Measurements from ENCODE around the gene KAZN.

The KAZN gene

GRCh38 chr1:14923727-14924452 is 325.4 kb downstream of the KAZN start:
- DNase-seq: peak; percentile 17

- DNase-seq: no peak
These were observed 326.2 kb downstream of the KAZN start for GRCh38 chr1:14924455-14925331.

DNA sequence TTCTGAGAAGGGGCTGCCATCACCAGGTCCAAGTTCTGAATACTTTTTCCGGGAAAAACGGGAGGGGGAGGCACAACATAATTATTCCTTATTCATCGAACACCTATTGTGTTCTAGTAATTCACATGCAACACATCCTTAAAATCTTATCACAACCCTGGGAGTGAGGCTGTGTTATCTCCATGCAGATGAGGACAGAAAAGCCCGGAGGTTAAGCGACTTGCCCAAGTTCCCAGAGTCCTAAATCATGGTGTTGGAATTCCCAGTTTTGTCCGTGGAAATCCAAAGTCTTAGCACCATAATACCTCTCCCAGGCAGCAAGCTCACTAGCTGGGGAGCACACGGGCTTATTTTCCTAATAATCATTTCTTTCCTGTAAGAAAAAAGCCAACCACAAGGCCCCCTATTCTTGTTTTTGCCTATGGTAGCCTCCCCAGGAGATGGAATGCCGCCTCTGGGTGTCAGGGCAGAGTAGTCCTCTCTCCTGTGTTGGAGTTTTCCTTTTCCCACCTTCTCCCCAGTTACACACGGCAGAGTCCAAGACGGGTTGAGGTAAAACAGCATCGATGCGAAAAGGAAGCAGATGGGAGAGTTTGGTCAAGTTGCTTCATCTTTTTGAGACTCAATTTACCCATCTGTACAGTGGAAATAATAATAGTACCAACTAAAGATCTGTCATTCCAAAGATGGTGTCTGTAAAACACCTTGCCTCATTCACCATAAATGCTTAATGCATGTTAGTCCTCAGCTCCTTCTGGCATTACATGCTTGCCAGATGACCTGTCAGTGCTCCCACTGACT is 327.1 kb downstream of the KAZN start:
- no peak for DNase-seq

GRCh38 chr1:14926229-14926628 is 327.7 kb downstream of the KAZN start:
- DNase-seq: no peak

GRCh38 chr1:14926818-14927575 is 328.5 kb downstream of the KAZN start:
- no peak for DNase-seq

DNA sequence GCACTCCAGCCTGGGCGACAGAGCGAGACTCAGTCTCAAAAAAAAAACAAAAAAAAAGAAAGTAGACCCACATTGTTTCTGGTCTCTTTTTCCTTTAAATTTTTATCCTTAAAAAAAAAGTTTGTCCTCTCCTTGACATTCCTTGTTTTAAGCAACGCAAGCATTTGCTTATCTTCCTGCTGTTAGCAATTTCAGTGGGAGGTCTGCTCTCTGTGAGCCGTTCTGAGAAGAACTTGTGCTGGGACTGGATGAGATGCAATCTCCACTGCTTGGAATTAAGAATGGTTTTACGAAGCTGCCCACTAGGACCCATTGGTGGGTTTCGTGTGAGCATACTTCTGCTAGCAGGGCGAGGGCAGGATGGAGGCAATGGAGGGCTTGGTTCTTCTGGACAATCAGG is 329.9 kb downstream of the KAZN start:
- DNase-seq: no peak

DNA sequence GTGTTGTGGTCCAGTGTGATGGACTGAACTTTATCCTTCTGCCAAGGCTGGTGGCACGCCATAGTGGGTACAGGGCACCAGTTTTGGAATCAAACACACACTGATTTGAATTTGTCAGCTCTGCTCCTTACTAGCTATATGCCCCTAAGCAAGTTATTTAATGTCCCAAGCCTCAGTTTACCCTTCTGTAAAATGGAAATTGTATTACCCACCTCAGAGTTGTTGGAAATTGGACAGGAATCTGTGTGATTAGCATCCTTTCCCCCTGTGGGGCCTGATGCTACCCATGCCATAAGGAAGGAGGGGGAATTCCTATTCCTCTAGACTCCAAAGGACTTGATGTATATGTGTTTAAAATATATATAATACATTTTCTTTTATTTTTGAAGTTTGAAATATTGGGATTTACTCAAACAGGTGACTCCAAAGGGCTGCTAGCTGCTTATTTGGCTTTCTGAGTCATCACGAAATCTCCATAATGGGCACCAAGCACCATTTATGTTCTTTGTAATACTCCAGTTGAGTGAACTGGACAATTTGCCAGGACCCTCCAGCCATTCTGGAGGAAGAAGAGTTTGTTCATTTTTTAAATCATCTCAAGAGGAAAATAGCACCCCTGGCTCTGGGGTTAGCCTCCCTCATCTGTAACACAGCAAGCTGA is 330.5 kb downstream of the KAZN start:
- DNase-seq: no peak

GRCh38 chr1:14929547-14930246 is 331.2 kb downstream of the KAZN start:
- DNase-seq: no peak

GRCh38 chr1:14930247-14930965 is 331.9 kb downstream of the KAZN start:
- no peak for DNase-seq

DNA sequence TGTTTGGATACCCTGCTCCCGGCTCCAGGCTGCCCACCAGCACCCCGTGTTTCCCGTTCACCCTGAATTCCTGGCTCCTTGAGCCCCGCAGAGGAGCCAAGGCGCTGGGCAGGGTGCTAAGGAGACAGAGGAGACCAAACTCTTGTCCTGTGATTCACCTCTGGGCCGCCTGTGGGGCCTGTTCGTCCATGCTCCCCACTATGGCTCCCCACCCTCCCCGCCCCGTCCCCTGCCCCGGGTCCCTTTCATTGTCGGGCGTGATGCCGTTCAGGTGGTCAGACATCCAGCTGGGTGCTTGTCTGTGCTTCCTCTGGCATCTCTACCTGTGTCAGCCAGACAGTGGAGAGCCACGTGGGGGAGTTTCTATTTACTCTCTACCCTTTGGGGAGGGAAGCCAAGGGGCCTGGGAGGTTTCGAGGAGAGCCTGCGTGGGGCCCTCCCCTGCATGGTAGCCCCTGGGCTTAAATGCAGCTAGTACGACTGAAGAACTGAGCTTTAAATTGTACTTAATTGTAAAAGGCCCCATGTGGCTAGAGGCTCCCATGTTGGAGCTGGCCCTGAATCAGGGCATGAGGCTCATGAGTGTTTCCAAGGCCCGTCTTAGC is 333.7 kb downstream of the KAZN start:
- no peak for DNase-seq

- DNase-seq: no peak
These were observed 336.4 kb downstream of the KAZN start for GRCh38 chr1:14934867-14935266.

DNA sequence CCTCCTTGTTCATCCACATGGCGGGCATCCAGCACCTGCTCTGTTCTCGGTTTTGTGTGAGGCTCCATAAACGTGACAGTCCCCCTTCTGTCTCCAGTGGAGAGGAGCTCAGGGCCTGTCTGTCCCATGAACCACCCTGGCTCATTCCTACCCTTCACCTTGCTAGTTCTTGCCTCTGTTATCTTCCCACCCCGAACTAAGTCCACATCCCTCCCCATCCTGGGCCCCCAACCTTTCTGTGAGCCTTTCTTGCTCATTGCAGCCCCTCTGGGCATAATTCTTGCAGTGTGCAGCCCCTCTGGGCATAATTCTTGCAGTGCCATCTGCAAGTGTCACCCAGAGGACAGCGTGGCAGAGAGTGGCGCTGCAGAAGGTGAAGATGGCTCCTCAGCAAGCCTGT is 338.3 kb downstream of the KAZN start:
- DNase-seq: no peak

DNA sequence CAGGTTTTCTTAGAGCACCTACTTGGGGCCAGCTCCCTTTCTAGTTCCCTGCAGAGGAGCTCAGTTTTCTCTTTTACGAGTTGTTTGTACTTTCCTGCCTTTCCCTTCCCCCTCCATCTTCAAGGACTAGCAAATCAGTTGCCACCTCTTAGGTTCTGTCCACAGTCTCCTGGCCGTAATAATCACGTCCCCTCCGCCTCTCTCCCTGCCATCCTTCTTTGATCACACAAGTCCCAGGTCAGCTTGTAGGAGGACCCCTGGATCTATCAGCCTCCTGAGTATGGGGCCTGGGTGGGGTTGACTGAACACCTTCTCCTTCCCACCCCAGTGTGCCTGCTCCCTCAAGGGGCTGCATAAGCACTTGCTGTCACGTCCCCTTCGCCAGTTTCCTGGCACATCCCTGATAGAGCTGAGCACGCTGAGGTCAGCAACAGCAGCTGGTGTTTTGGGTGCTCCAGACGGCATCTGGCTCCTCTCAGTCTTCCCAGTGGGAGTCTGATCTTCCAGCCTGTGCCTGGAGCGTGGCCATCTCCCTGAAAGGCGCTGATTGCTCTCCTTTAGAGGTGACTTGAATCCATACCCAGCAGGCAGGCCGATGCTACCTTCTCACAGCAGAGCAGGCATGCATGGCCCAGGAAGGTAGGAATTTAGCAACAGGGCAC is 338.9 kb downstream of the KAZN start:
- no peak for DNase-seq

DNA sequence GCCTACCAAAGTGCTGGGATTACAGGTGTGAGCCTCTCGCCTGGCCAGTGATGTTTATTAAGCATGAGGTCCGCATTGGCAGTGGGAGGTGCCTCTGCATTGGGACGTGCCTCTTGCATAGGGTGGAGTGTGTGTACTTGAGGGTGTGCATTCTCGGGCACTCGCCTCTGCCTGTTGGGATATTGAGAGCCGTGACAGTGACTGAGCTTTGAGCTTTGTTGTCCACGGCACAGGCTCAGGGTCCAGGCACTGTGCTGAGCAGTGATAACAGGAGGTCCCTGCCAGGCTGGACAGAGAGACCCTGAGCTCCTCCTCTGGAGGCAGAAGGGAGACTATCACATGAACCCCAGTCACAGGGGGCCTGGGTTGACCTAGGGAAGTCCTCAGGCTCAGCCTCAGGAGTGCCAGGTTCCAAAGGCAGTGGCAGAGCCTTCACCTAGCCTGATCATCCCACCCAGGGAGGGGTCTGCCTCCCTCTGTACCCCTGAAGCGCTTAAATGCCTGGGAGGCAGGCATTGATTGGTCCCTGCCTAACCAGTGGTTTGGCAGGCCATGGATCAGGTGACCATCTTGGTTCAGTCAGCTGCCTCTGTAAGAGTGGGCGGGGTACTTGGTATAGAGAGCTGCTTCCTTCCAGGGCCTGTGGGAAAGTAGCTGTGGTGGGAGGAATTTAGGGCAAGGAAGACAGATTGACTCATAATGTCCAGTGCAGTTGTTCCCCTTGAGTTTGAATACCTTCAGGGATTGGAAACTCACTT is 341.2 kb downstream of the KAZN start:
- DNase-seq: no peak

DNA sequence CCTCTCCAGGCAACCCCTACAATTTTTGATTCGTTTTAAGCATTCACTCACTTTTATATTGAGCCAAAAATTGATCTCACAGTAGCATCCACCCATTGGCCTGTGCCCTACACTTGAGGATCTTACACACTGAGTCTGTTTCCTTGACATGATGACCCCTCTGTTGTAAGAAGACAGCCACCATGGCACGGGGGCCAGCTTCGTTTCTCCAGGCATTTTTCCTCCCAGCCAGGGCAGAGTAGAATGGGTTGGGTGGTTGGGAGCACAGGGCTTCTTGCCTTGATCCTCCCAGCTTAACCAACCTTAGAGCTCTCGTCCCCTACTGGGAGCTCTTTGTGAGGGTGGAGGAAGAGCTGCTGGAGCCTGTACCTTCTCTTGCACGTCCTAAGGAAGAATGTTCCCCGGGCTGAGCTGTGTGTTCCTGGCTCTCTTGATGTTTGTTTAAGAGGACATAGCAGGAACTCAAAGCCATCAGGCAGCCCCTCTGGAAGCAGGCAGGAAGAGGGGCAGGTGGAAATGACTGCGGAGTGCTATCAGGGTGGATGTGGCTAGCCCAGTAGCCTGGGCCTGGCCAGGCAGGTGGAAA is 341.9 kb downstream of the KAZN start:
- DNase-seq: no peak

GRCh38 chr1:14941864-14942263 is 343.4 kb downstream of the KAZN start:
- DNase-seq: no peak

DNA sequence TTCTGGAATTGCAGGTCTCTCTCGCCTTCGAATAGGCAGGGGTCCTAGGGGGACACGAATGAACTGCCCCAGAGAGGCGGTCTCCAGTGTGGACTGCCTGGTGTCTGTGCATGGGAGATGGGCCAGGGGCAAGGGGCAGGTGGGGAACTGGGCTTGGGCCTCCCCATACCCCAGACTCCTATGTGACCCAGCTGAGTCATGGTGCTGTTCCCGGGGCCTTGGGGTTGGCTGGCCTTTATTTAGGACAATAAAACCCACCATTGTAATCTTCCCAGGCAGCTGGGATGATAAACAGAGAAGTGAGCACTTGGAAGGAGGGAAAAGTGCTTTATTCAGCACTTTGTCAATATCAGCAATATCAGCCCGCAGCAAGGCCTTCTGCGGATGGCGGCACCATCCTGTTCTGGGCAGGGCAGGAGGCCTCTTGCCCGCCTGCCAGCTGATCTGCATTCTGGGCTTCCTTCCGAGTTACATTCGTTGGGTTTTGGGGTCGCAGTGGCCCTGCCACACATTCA is 346.0 kb downstream of the KAZN start:
- no peak for DNase-seq
